A549 (cell line): Measurements from ENCODE around the gene MEF2C. TPM values are rescaled to one million over a fixed set of nuclear protein-coding genes. Genes with fewer than 3 reads are reported as not detected.

ENCODE experiments used
- ATAC-seq, 2 experiments: fragments of 200-7000 bp in 1 of 2; fragments of >200 bp in 1 of 2; cut with Nextera tagmentation in 1 of 2; cut with Tn5 transposase in 1 of 2; 3 replicates each; pipeline versions ENCODE4 v1.8.0 to v1.9.1; 2018 to 2020; ENCODE audit warnings: mild to moderate bottlenecking in 1 of 2, moderate library complexity in 1 of 2
- CTCF ChIA-PET: fragments of 300-600 bp; sonication (Branson Sonifier 250); formaldehyde crosslinking; extraction: SDS; loops from one replicate; lab custom pipeline; 2021; ENCODE audit warnings: antibody characterized with exemption, inconsistent platforms; lab: Yijun Ruan, JAX
- POLR2A ChIA-PET: fragments of 350-600 bp; formaldehyde crosslinking; extraction: SDS; loops from one replicate; lab custom pipeline; 2021; ENCODE audit warnings: antibody characterized with exemption, inconsistent platforms; lab: Yijun Ruan, JAX
- DNase-seq, 2 experiments: peaks; one replicate each; pipeline versions ENCODE4 v3.0.0 to v3.0.0-alpha.2; 2011 to 2016; ENCODE audit warnings: low read depth in 1 of 2, low spot score in 1 of 2
- FAIRE-seq: peaks from 2 replicates; lab custom pipeline; 2011; peaks lifted over from hg19 to GRCh38; lab: Jason Lieb, UNC
- H3K27ac ChIP-seq, 2 experiments: fragments of >200 bp; sonication (Bioruptor Twin); formaldehyde crosslinking; 3 replicates each; pipeline ENCODE4 v1.5.1; 2016 to 2017
- H3K4me1 ChIP-seq: fragments of >200 bp; sonication (Bioruptor Twin); formaldehyde crosslinking; 3 replicates; pipeline ENCODE4 v1.6.1; 2016
- H3K4me2 ChIP-seq: fragments of >200 bp; sonication (Bioruptor Twin); formaldehyde crosslinking; 3 replicates; pipeline ENCODE4 v1.6.1; 2016
- H3K4me3 ChIP-seq: fragments of >200 bp; sonication (Bioruptor Twin); formaldehyde crosslinking; 3 replicates; pipeline ENCODE4 v1.5.1; 2016
- H3K9me3 ChIP-seq: fragments of >200 bp; sonication (Bioruptor Twin); formaldehyde crosslinking; 3 replicates; pipeline ENCODE4 v1.6.1; 2016
- BHLHE40 ChIP-seq: IDR thresholded peaks from 2 replicates; pipeline ENCODE4 v1.6.1; 2012; ENCODE audit warnings: low read depth, low read length, inconsistent platforms
- CEBPB ChIP-seq, 2 experiments: fragments of >200 bp in 1 of 2; sonication (Bioruptor Twin) in 1 of 2; formaldehyde crosslinking in 1 of 2; IDR thresholded peaks; 2 replicates each; pipeline ENCODE4 v1.6.1; 2012 to 2016
- CTCF ChIP-seq: fragments of >200 bp; sonication (Bioruptor Twin); formaldehyde crosslinking; IDR thresholded peaks from 3 replicates; pipeline ENCODE4 v1.5.1; 2016
- FOSB ChIP-seq: fragments of 250-450 bp; sonication (Bioruptor Pico); IDR thresholded peaks from 2 replicates; pipeline ENCODE4 v1.5.0; 2020; ENCODE audit warnings: mild to moderate bottlenecking, moderate library complexity
- GATA3 ChIP-seq: IDR thresholded peaks from 2 replicates; pipeline ENCODE4 v1.6.1; 2012; ENCODE audit warnings: borderline replicate concordance
- HDAC2 ChIP-seq: fragments of 200-600 bp; sonication (generic); IDR thresholded peaks from 2 replicates; pipeline ENCODE4 v1.6.1; 2016
- HES2 ChIP-seq: fragments of >200 bp; sonication (Bioruptor Twin); formaldehyde crosslinking; IDR thresholded peaks from 2 replicates; pipeline ENCODE4 v1.6.1; 2016
- HMGXB4 ChIP-seq: fragments of 250-450 bp; sonication (Bioruptor Pico); IDR thresholded peaks from 2 replicates; pipeline ENCODE4 v1.5.0; 2021; ENCODE audit warnings: mild to moderate bottlenecking, moderate library complexity, borderline replicate concordance
- HOXA7 ChIP-seq: fragments of 250-450 bp; sonication (Bioruptor Pico); IDR thresholded peaks from 2 replicates; pipeline ENCODE4 v1.5.0; 2020; ENCODE audit warnings: mild to moderate bottlenecking, moderate library complexity
- HOXB13 ChIP-seq: fragments of 250-450 bp; sonication (Bioruptor Pico); IDR thresholded peaks from 2 replicates; pipeline ENCODE4 v1.5.0; 2020; ENCODE audit warnings: low read depth, mild to moderate bottlenecking, moderate library complexity
- HOXB5 ChIP-seq: fragments of 250-450 bp; sonication (Bioruptor Pico); IDR thresholded peaks from 2 replicates; pipeline ENCODE4 v1.5.0; 2020; ENCODE audit warnings: mild to moderate bottlenecking, moderate library complexity
- JUNB ChIP-seq: fragments of >200 bp; sonication (Bioruptor Twin); formaldehyde crosslinking; IDR thresholded peaks from 2 replicates; pipeline ENCODE4 v1.6.1; 2016
- MYC ChIP-seq: IDR thresholded peaks from 2 replicates; pipeline ENCODE4 v1.6.1; 2012; ENCODE audit warnings: mild to moderate bottlenecking, inconsistent platforms, low read length, improper control_type of control experiment, borderline replicate concordance
- PBX3 ChIP-seq: IDR thresholded peaks from 2 replicates; pipeline ENCODE4 v1.6.1; 2012
- PHF8 ChIP-seq: fragments of 200-600 bp; sonication (generic); IDR thresholded peaks from 2 replicates; pipeline ENCODE4 v1.6.1; 2016; ENCODE audit warnings: low read depth, mild to moderate bottlenecking, antibody characterized with exemption, moderate library complexity, borderline replicate concordance
- POLR2AphosphoS2 ChIP-seq: conservative IDR thresholded peaks from 2 replicates; pipeline ENCODE4 v1.6.1; 2012; ENCODE audit warnings: low read length, improper control_type of control experiment, inconsistent platforms
- RAD21 ChIP-seq, 2 experiments: fragments of >200 bp in 1 of 2; sonication (Bioruptor Twin) in 1 of 2; formaldehyde crosslinking in 1 of 2; IDR thresholded peaks in 1 of 2; conservative IDR thresholded peaks in 1 of 2; 2 replicates in 1 of 2; 3 replicates in 1 of 2; pipeline ENCODE4 v1.6.1; 2012 to 2018; ENCODE audit warnings: inconsistent platforms in 1 of 2
- RARB ChIP-seq: fragments of 250-450 bp; sonication (Bioruptor Pico); IDR thresholded peaks from 2 replicates; pipeline ENCODE4 v1.8.0; 2021; ENCODE audit warnings: mild to moderate bottlenecking, moderate library complexity
- RCOR1 ChIP-seq: fragments of 150-350 bp; IDR thresholded peaks from 2 replicates; pipeline ENCODE4 v1.6.1; 2014; ENCODE audit warnings: antibody characterized with exemption, low read length, low read depth
- RFX5 ChIP-seq: fragments of 450-650 bp; IDR thresholded peaks from 2 replicates; pipeline ENCODE4 v1.7.1; 2014; ENCODE audit warnings: antibody characterized with exemption, mild to moderate bottlenecking, moderate library complexity
- RNF2 ChIP-seq: fragments of 200-600 bp; sonication (generic); IDR thresholded peaks from 2 replicates; pipeline ENCODE4 v1.6.1; 2016; ENCODE audit warnings: low read depth, mild to moderate bottlenecking, antibody characterized with exemption, moderate library complexity, borderline replicate concordance
- SMC3 ChIP-seq: fragments of >200 bp; sonication (Bioruptor Twin); formaldehyde crosslinking; IDR thresholded peaks from 3 replicates; pipeline ENCODE4 v1.6.1; 2018; ENCODE audit warnings: inconsistent platforms
- TFCP2L1 ChIP-seq: fragments of 250-450 bp; sonication (Bioruptor Pico); IDR thresholded peaks from 2 replicates; pipeline ENCODE4 v1.5.0; 2021; ENCODE audit warnings: mild to moderate bottlenecking
- ZNF302 ChIP-seq: fragments of 250-450 bp; sonication (Bioruptor Pico); IDR thresholded peaks from 2 replicates; pipeline ENCODE4 v1.9.0; 2021; ENCODE audit warnings: inconsistent platforms, mild to moderate bottlenecking, moderate library complexity
- ZSCAN20 ChIP-seq: fragments of 250-450 bp; sonication (Bioruptor Pico); IDR thresholded peaks from 2 replicates; pipeline ENCODE4 v1.8.0; 2022; ENCODE audit warnings: mild to moderate bottlenecking, moderate library complexity
- WGBS: methylation state at CpG from one replicate; pipeline ENCODE4 v1.1.6; 2017; ENCODE audit errors: missing lambda C conversion rate; 5-methylcytosine and 5-hydroxymethylcytosine counted together
- polyA plus RNA-seq, 4 experiments: library from polyadenylated mRNA; depleted of rRNA in 3 of 4; stranded (reverse); fragments of >200 nt; fragmentation: RNase III in 1 of 4; extraction: RNeasy Plus Mini Kit Qiagen cat#74134 plus additional on column Dnase treatment in 1 of 4; gene quantifications; 2 replicates in 3 of 4; 3 replicates in 1 of 4; pipeline ENCODE4 v1.2.3, GENCODE V29; 2011 to 2017

Gene MEF2C
- polyA plus RNA-seq, 2 of the 4 experiments (the other 2 are of a cell fraction) = 0.03 to 0.06 TPM

- FAIRE-seq = no peak
- no peak overlapping the region for H3K27ac ChIP-seq
- H3K9me3 ChIP-seq = no peaks in the 10 kb centered on the region
- 41% methylated on average over 28 of the region's 28 CpGs for WGBS
- no peak for DNase-seq
- ChIA-PET CTCF (interaction anchor here (0.9 kb wide), 1 partner anchor 12 kb away, joined by 3 read pairs; no protein-coding TSS in a partner anchor), POLR2A (no interaction called here)
- TF ChIP-seq MYC (no peak), HMGXB4 (CRISPR knock-in tag) (no peak), CTCF (no peak), RFX5 (no peak), RNF2 (no peak), PHF8 (no peak), RAD21 (conservative IDR thresholded peaks at IDR 0.05 in 1 of 2, IDR thresholded peaks at IDR 0.05 in 1 of 2) (no peak), SMC3 (no peak), HOXB5 (CRISPR knock-in tag) (no peak), HDAC2 (no peak), RCOR1 (no peak), FOSB (CRISPR knock-in tag) (no peak), POLR2AphosphoS2 (no peak), ZSCAN20 (CRISPR knock-in tag) (no peak), CEBPB (IDR thresholded peaks at IDR 0.05) (no peak), TFCP2L1 (CRISPR knock-in tag) (no peak), GATA3 (no peak), BHLHE40 (no peak), HES2 (no peak)
- no peak for ATAC-seq
- peaks cover 3% of the 10 kb centered on the region; the same call in 1 of the 3 replicates for H3K4me1 ChIP-seq
- no peak overlapping the region for H3K4me2 ChIP-seq
- no peak overlapping the region for H3K4me3 ChIP-seq
Observed at GRCh38 chr5:88694023-88694679, 188.8 kb downstream of the MEF2C start.

GRCh38 chr5:88693071-88693932 is 189.7 kb downstream of the MEF2C start:
- peaks cover 3% of the 10 kb centered on the region; the same call in 1 of the 3 replicates for H3K4me1 ChIP-seq
- ChIA-PET CTCF (interaction anchor here (1.0 to 4.2 kb wide), 5 partner anchors 9 to 913 kb away, joined by 3 to 58 read pairs (median 22); no protein-coding TSS in a partner anchor), POLR2A (no interaction called here)
- H3K27ac ChIP-seq = no peak overlapping the region
- ATAC-seq = no peak
- TF ChIP-seq ZNF302 (CRISPR knock-in tag) (no peak), RFX5 (no peak), JUNB (no peak), RAD21 (conservative IDR thresholded peaks at IDR 0.05 in 1 of 2, IDR thresholded peaks at IDR 0.05 in 1 of 2) (no peak), PBX3 (no peak), HOXB13 (CRISPR knock-in tag) (no peak), HOXA7 (CRISPR knock-in tag) (no peak), RNF2 (no peak), RARB (no peak)
- TF ChIP-seq, all 56 proteins: peak for 0
- H3K4me2 ChIP-seq = no peak overlapping the region
- no peak overlapping the region for H3K4me3 ChIP-seq
- no peak for FAIRE-seq
- no peak for DNase-seq
- WGBS = 66% methylated on average over 25 of the region's 25 CpGs
- H3K9me3 ChIP-seq = no peaks in the 10 kb centered on the region
